ENCODE data around the gene UTS2B.

Gene UTS2B

GRCh38 chr3:191236646-191237045 is 93.7 kb downstream of the UTS2B start:
- no peak for DNase-seq

GRCh38 chr3:191235331-191236314 is 94.7 kb downstream of the UTS2B start:
- no peak for DNase-seq

GRCh38 chr3:191234216-191234615 is 96.1 kb downstream of the UTS2B start:
- no peak for DNase-seq

- peak; percentile 82 for DNase-seq
Observed at GRCh38 chr3:191227541-191227940, 102.8 kb downstream of the UTS2B start.

- no peak for DNase-seq
Observed at GRCh38 chr3:191221638-191222037, 108.7 kb downstream of the UTS2B start.

GRCh38 chr3:191220908-191221307 is 109.4 kb downstream of the UTS2B start:
- peak; percentile 25 for DNase-seq

GRCh38 chr3:191217301-191217700 is 113.0 kb downstream of the UTS2B start:
- DNase-seq, result no peak

Measured in NCI-H82 (cell line).